HG02623 (cell line): ENCODE results near the gene TRA2B.
A peak's percentile ranks its signal among the peaks of the same experiment; 100 is the strongest.

Experiments
- ATAC-seq: cut with Tn5 transposase; IDR thresholded peaks from one replicate; pipeline ENCODE4 v1.9.1; 2021; ENCODE audit warnings: moderate library complexity; ENCODE audit not compliant: unreplicated experiment

TRA2B gene

GRCh38 chr3:185954366-185954723 is 16.5 kb upstream of the TRA2B start:
- no peak for ATAC-seq

GRCh38 chr3:185950728-185951127 is 12.9 kb upstream of the TRA2B start:
- ATAC-seq, result no peak

- no peak for ATAC-seq
These were observed 11.7 kb upstream of the TRA2B start for GRCh38 chr3:185949515-185949914.

- ATAC-seq, result no peak
These were observed 10.5 kb upstream of the TRA2B start for GRCh38 chr3:185948292-185948691.

DNA sequence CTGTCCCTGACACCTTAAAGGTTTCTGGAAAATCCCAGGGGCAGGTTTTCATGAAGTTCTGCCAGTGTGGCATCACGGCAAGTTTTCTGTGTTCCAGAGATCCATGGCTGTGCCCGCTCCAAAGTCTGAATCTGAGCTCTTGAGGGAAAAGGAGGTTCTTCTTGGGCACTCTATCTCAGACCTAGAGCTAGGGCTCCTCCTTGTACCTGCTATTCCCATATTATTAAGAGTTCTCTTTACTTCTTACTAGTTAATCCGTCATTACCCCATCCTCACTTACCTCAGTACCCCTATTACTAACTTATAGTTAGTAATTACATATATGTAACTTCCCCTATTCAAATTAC is 5.9 kb upstream of the TRA2B start:
- peak; percentile 20 for ATAC-seq

GRCh38 chr3:185942907-185943759 is 5.3 kb upstream of the TRA2B start:
- peak; percentile 88 for ATAC-seq

GRCh38 chr3:185942396-185942795 is 4.6 kb upstream of the TRA2B start:
- ATAC-seq, result no peak

- ATAC-seq, result no peak
These were observed 3.1 kb upstream of the TRA2B start for GRCh38 chr3:185940951-185941350.

GRCh38 chr3:185939721-185940120 is 1.9 kb upstream of the TRA2B start:
- no peak for ATAC-seq

- peak; percentile 38 for ATAC-seq
These were observed 763 bp downstream of the TRA2B start for GRCh38 chr3:185936814-185937688.

DNA sequence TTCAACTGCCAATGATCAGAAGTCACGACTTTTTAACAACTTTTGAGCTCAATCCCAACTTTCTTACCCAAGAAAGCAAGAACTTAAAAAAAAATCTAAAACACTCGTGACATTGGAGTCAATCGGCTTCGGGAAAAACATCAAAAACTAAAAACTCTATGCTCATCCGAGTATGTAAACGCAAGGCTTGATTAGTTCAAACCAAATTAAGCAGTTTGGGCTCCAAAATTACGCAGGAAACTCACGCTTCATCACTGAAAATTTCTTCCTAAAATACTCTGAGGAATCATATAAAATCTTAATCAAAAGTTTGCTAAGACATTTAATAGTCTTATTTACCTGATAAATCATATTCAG is 1.6 kb downstream of the TRA2B start:
- ATAC-seq, result no peak

GRCh38 chr3:185935465-185936272 is 2.1 kb downstream of the TRA2B start:
- ATAC-seq, result no peak

- no peak for ATAC-seq
These were observed 2.9 kb downstream of the TRA2B start for GRCh38 chr3:185934767-185935464.

DNA sequence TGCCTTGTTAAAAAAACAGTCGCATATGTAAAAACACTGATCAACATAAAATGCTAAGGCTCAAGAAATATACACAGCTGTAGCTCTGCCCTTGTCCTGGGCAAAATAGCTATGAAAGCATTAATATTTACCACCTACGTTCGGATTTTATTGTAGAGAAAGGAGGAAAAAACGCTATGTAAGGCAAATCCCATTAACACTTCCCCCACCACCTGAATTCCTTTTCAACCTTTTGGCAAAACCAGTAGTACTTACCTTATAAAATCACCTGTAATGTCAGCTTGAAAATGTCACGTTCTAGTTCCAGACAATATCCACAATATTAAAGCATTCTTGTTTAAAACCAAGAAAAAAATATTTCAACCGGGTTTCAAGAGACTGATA is 3.6 kb downstream of the TRA2B start:
- no peak for ATAC-seq

DNA sequence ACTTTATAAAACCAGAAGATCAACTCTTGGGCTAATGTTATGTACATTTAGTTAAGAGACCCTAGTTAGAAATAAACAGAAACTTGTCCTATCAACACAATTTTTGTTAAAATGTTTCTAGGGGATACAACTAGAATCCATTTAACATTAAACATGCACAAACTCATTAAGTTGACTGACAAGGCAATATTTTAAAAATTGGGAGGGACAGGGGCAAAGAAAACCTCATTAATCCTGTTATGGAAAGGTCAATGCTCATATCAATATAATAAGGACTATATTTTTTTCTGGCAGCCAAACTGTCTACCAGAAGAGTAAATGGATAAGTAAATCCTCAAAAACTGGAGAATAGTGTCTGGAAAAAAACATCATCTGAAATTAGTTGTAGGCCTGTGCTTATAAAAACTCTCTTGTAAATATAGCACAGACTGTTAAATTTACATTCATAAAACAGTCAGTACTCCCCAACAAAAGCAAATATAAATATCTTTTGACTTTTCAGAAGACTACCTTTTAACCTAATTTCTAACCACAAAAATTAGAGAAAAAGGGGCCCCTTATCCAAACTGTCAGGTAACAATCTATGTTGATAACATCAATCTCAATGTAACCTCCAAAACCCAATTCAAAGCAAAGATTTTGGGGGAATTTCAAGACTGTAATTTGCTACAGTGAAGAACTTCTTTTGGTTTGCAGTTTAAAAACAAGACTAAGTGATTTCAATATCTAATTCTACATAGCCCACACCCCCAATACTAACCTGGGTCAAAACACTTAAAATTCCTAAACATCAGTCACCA is 4.2 kb downstream of the TRA2B start:
- no peak for ATAC-seq

DNA sequence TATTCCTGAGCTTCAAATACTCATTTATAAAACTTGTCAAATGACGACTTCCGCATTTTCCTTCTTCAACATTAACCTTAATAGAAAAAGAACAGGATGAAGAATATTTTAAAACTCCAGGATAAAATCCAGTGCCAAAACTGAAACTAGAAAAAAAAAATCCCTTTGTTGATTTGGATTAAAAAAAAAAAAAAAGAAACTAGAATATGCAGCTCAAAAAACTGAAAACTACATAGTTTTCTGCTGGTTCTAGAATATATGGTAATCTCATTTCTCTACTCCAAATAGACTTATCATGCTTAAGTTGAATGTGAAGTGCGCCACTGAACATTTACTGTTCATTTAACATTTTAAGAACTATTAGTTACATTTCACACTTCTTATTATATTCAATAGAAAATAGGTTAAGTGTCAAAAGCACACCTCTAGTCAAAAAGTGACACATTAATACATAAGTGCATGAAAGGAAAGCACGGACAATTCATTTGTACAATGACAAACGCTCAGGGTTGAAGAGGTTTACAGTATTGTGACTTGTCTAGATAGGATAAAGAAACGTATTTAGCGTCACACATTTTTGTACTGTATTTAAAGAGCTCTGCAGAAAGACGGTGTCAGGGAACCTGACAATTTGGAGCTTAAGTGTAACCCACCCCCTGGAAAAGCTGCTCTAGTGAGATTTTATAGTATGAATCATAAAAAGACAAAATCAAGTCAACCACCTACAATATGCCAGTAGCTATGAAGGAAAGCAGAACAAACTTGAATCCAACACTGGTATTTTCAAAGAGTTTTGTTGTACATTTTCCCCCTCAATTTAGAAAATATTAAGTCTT is 5.8 kb downstream of the TRA2B start:
- no peak for ATAC-seq

GRCh38 chr3:185930393-185931107 is 7.3 kb downstream of the TRA2B start:
- ATAC-seq, result no peak
